HFF-Myc (cell line): Measurements from ENCODE around the gene MAPK14.
"Not testable (repeated sequence)": the region's sequence is repeated elsewhere in the genome, so short reads cannot be mapped to it uniquely, and the experiment has no call there.

Experiments
- DNase-seq: peaks from one replicate; pipeline ENCODE4 v3.0.0-alpha.2; 2011; ENCODE audit warnings: low read depth; ENCODE audit errors: extremely low read depth
- H3K4me3 ChIP-seq: replicated peaks from 2 replicates; pipeline ENCODE4 v1.5.1; 2011; ENCODE audit warnings: low read depth, mild to moderate bottlenecking, control low read depth, low read length
- CTCF ChIP-seq: IDR thresholded peaks from 2 replicates; pipeline ENCODE4 v1.5.1; 2012; ENCODE audit warnings: mild to moderate bottlenecking, low read depth, low read length, control low read depth; ENCODE audit errors: missing control alignments

The MAPK14 gene

GRCh38 chr6:36128793-36129192 is 101.2 kb downstream of the MAPK14 start:
- no peak for TF ChIP-seq CTCF
- no peak overlapping the region for H3K4me3 ChIP-seq
- no peak for DNase-seq

GRCh38 chr6:36129334-36129733 is 101.7 kb downstream of the MAPK14 start:
- H3K4me3 ChIP-seq, DNase-seq: not testable (repeated sequence)

GRCh38 chr6:36129941-36130666 is 102.5 kb downstream of the MAPK14 start, which contains the start of gene MAPK13:
Gene MAPK13, plus strand, starts transcription at chr6:36130513. Its CDS starts 70 bp downstream, at chr6:36130583.
- TF ChIP-seq CTCF: no peak
- no peak within 1 kb of the TSS; the same call in 1 of the 2 replicates for H3K4me3 ChIP-seq
- DNase-seq: no peak

- no peak for TF ChIP-seq CTCF
- no peak for DNase-seq
- H3K4me3 ChIP-seq: no peak overlapping the region; the same call in 1 of the 2 replicates
Measured at GRCh38 chr6:36130667-36131510, 103.3 kb downstream of the MAPK14 start.

- DNase-seq: peak; percentile 50
- no peak for TF ChIP-seq CTCF
- no peak overlapping the region for H3K4me3 ChIP-seq
Measured at GRCh38 chr6:36131511-36132245, 104.1 kb downstream of the MAPK14 start.

GRCh38 chr6:36132246-36132895 is 104.8 kb downstream of the MAPK14 start:
- TF ChIP-seq CTCF: no peak
- no peak overlapping the region for H3K4me3 ChIP-seq
- DNase-seq: no peak
